Stimulated activated CD4-positive, alpha-beta T cell treated with anti-CD3 and anti-CD28 coated beads, TNF-alpha, amount 100 ng/mL, for 24 hours (primary cell): ENCODE measurements around the gene ARAP1.

Source experiments
- DNase-seq, 3 experiments: peaks; one replicate each; pipeline ENCODE4 v3.0.0-alpha.2; 2020; ENCODE audit warnings: low read depth in 3 of 3

The ARAP1 gene

DNA sequence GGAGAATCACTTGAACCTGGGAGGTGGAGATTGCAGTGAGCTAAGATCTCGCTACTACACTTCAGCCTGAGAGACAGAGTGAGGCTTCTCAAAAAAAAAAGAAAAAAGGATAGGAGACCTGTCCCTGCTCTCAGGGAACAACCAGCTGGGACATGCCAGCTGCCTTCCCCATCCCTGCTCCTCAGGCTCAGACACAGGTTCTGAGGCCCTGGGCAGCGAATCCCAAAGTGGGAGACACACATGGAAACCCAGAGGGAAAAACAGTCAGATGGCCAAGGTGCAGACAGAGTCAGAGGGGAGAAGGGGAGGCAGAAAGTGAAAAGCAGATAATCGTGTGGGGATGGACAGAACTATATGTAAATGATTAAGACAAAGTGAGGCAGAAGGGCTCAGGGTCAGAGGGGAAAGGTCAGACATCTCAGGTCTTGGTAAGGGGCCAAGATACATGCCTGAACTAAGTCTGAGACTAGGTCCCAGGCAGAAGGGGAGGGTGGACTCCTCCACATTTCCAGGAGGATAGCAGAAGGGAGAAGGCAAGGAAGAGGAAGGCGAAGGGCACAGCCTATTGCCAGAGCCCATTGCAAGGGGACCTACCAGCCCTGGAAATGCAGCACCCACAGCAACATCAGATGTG, 27.4 kb upstream of the ARAP1 start:
- DNase-seq = no peak

DNA sequence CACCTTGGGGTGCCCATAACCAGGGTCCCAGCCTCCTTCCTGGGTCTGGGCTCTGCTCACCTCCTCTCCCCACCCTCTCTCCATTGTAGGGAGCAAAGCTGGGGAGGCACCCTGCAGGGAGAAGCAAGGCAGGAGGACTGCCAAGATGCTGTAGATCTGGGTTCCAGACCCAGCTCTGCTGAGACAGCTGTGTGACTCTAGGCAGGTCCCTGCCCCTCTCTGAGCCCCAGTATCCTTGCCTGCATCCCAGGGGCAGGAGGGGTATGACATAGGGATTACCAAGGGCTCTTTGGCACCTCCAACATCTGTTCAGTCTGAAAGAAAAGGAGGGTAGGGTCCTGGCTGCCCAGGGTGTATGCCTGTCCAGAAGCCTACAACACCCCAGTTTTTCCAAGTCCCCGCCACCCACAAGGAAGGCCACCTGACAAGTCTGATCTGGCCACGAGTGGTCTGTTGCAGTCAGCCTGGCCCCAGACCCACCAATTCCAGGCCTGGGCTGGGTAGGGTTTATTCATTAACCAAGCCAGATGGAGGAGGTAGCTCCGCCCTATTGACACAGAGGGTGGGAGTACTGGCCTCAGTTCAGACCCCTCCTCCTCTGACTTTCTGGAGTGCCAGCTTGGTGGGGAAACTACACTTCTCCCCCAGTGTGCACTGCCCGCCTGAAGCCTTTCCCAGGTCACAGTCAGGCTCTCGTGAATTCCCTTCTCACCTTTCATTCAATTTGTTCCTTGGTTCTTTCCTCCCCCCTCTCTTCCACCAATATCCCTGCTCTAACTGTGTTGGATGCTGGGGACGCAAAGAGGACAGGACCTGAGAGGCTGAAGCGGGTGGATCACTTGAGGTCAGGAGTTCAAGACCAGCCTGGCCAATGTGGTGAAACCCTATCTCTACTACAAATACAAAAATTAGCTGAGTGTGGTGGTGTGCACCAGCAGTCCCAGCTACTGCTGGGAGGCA, 26.6 kb upstream of the ARAP1 start:
- no peak for DNase-seq

DNA sequence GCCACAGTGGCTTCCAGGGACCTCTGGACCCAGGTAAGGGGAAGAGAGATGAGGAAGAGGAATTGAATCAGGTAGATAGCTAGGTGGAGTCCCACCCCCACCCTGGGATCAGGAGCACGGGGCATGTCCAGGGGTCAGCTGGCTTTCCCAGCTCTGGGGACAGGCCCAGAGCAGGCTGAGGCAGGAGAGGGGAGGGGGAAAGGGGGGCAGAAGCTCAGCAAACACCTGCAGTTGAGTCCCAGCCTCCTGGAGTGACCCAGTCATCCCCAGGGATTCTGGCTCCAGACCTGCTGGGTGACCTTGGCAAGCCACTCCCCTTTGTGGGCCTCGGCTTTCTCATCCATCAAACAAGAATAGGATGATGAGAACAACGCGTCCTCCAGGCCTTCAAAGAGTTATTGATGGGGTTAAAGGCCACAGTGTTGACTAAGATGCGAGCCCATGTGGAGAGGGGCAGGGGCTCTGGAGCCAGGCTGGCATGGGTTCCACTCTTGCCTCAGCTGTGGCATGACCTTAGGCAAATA, 25.6 kb upstream of the ARAP1 start:
- DNase-seq = no peak

DNA sequence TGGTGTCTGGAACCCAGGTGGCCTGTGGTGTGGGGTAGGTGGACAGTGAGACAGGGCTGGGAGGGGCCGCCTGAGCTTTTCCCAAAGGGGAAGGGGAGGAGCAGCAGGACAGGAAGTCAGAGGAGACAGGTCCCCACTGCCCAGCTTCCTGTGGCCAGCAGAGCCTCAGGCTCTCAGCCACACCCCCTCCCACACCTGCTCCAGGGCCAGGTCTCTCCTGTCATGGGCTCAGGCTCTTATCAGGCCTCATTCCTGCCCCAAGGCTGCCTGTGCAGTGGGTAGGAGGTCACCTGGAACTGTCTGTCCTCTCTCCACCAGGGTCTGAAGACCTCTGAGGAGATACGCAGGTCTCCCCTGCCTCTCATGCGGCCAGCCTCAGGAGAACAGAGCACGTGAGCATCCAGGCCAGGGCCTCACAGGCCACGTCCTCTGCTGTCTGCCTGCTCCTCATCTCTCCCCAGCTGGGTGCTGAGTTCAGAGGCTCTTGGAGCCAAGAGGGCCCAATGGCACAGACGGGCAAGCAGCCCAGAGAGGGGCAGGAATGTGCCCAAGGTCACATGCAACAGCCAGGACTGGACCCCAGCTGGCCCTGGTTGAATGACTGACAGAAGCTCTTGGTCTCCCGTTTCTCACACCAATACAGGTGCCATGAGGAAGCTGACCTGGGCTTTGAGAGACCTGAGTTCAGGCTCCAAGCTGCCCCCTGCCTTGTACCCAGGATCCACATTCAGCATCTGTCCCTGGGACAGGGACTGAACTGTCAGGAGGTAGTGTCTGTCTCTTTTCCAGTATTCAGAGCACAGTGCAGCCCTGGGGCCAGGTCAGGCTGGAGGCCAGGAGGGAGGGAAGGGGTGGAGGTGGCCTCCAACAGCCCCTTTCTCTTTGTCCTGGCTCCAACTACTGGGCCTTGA, 24.9 kb upstream of the ARAP1 start:
- DNase-seq = no peak

DNA sequence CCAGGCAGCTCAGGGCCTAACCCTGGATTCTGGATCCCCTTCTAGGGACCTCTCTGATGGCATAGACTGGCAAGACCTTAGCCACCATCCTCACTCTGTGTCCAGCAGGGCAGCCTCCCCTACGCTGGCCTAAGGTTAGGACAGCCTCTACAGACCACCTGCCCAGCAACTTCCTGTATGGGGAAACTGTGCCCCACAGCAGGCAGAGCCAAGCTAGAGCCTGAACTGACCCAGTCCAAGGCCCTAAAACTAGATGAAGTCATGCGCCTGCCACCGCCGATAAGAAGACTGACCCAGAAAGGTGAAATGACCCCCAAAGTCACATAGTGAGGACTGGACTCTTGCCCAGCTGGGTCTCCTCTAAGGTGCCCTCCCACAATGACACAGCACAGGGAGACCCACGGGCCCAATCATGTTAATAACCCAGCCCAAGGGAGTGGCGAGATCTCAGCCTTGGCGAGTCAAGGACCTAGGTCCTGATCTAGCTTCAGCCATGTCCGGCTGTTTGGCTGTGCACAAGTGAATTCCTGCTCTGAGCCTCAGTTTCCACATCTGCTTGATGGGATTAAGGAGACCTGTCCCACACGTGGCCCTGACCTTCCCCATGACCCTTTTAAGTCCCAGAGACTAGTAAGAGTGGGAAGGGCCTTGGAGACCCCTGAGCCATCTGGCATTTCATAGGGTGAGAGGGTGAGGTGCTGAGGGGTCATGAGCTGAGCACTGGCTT, 24.1 kb upstream of the ARAP1 start:
- DNase-seq = no peak

DNA sequence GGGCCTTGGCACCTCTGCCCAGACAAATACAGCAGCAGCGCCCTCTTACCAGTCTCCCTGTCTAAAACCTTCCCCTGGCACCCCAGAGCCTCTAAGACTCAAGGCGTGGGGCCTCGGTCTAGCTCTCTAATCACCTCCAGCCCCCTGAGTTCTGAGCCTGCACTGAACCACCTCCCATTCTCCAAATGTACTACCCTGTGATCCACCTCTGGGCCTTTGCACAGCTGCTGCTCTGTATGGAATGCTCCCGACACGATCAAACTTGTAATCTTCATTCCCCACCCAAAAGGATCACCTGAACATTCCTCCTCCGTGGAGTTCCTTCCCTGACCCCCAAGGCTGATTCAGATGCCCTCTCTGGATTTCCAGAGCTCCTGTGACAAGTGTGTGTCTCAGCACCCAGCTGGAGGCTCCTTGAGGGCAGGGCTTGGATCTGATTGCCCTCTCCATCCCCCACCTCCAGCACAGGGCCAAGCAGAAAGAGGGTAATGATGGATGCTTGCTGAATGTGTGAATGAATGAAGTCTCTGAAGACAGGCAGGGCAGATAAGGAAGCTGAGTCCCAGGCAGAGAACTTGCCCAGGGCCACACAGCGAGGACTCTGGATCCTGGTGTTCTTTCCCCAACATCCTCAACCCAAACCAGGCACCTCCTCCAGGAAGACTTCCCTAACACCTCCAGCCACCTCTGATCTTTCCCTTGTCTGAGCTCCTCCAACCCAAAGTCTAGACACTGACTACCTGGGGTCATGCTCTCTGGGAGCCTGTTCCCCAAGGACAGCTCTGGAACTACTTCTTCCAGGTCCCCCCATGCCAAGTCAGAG, 23.3 kb upstream of the ARAP1 start:
- DNase-seq = no peak

DNA sequence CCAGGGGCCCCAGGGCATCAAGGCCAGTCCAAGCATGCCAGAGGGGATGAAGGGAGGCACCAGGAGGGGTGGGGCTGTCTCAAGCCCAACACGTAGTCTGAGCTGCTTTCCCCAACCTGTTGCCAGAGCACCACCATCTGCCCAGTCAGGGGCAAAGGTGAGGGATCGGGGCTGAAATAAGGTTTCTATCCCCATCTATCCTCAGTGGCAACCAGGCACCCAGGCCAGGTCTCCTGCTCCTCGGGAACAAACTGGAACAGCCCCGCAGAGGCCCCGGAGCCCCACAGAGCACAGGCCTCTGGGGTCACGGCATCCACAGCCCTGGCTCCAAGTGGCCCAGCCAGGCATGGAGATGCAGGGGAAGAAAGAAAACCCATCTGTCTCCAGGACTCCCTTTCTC, 22.3 kb upstream of the ARAP1 start:
- no peak for DNase-seq

DNA sequence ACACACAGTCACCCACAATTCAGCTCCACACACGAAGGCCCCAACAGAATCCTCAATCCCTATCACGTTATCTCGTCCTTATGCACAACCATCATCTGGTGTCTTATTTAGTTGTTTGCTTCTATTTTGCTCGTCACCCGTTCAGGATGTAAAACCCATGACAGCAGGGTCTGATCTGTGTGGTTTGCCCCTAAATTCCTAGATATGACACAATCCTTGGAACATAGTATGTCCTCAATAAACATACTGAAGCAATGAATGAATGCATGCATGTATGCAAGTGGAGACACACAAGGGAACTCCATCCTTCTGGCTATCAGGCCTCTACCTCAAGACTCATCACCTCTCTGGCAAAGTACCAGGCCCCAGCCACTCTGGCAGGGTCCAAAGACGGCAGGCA, 21.5 kb upstream of the ARAP1 start:
- no peak for DNase-seq

DNA sequence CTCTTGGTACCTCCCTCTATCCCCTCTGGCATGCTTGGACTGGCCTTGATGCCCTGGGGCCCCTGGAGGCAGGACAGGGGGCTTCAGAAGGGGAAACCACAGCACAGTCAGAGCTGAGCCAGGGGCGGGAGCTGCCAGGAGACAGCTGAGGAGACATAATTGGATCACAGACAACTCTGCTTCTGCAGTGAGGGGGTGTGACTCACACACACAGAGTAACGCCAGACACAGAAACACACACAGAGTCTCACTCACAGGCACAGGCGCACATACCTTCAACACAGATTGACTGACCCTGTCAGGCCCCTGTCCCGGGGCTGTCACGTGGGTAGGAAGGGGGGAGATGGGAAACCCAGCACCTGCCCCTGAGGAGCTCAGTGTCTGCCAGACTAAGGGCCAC, 21.1 kb upstream of the ARAP1 start:
- no peak for DNase-seq

DNA sequence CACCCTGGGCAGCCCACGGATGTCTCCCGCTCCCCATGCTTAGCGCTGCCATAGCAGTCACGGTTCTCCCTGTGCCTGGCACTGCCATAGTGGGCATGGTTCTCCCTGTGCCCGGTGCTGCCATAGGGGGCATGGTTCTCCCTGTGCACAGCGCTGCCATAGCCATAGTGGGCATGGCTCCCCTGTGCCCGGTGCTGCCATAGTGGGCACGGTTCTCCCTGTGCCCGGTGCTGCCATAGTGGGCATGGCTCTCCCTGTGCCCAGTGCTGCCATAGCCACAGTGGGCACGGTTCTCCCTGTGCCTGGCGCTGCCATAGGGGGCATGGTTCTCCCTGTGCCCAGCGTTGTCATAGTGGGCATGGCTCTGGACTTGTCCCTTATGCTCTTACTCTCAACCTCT, 19.9 kb upstream of the ARAP1 start:
- no peak for DNase-seq

DNA sequence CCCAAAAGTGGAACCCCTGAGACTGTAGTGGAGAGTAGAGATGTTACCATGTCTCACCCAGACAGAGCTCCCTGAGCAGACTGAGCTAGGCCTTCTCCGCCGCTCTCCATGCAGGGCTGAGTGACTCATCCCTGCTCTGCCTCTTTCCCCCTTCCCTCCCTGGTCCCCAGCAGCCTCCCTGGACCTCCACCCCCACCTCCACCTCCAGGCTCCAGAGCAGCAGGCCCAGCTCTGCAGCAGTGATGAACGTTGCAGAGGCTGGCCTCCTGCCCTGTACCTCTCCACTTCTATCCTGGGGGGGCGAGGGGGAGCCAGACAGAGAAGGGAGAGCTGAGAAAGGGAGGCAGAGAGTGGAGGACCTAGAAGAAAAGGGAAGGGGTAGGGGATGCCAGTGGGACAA, 19.3 kb upstream of the ARAP1 start:
- no peak for DNase-seq

DNA sequence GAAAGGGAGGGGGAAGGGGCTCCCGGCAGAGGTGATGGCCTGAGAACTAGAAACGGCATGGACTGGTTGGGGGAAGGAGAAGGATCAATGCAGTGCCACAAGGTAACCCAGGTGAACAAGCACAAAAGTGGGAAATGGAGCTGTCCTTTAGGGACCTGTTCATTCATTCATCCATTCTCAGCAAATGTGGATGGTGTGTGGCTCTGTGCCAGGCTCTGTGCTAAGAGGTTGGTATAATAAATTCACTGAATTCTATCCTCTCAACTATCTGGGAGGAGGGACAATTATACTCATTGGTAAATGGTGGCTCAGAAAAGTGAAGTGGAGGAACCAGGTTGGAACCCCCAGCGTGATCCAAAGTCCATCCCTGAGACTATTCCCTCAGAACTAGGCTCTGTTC, 18.6 kb upstream of the ARAP1 start:
- DNase-seq = no peak

DNA sequence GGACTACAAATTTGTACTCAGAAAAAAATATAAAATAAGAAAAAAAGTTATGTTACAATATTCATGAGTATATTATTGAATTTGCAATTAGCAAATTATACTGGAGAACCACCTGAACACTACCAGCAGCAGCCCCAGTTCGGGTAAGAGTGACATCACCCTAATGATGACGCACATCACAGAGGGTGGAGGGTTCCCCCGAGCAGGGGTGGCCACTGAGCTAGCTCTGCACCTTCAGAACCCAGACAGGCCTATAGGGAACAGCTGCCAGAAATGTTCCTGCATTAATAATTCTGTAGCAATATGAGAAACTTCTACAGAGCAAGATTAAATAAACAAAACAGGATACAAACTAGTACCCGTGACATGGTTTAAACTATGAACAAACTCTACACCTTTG, 17.5 kb upstream of the ARAP1 start:
- no peak for DNase-seq

DNA sequence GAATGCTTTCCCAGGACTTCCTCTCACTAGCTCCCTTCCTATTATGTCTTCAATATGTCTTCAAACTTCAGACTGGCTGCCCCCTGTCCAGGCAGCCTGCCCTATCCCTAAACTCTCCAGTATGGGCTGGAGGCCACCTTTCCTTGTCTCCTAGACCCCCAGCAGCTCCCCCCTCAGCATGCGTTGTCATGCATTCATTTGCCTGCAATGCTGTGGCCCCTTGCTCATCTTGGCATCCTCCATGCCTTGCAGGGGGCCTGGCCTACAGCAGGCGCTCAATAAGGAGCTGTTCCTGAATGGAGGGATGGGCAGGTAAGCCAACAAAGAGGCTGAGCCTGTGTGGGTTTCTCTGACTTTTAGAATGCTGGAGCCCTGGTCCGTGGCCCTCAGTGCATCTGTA, 16.4 kb upstream of the ARAP1 start:
- no peak for DNase-seq

DNA sequence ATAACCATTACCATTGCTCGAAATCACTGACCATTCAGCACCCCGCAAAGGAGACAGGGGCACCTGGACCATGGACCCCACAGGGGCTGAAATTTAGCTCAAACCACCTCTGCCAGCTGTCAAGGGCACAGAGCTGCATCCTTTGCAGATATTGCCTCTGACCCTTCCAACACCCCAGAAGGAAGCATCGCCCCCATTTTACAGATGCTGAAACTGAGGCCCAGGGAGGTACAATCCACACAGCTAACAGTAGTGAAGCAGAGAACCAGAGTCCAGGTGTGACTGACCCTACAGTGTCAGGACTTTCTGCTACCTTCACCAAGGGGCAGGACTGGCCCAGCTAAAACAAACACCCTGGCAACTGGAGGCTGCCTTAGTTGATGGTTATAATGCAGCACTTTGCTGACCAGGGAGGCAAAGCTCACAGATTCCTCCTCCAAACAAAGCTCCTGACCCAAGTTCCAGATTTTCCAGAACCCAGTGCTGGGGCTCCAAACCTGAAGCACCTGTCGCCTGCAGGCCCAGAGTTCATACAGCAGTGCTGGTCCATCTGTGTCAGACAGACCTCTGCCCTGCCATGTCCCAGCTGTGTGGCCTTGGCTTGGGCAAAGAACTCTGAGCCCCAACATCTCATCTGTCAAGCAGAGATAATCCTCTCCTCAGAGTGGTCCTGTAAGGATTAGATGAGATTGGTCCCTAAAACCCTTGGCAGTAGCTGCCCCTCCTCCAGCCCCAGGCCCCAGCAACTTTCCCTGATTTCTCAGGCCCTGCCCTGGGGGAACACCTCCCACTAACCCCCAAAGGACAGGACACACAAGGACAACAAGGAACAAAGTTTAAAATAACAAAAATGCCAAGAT, 15.2 kb upstream of the ARAP1 start:
- no peak for DNase-seq

DNA sequence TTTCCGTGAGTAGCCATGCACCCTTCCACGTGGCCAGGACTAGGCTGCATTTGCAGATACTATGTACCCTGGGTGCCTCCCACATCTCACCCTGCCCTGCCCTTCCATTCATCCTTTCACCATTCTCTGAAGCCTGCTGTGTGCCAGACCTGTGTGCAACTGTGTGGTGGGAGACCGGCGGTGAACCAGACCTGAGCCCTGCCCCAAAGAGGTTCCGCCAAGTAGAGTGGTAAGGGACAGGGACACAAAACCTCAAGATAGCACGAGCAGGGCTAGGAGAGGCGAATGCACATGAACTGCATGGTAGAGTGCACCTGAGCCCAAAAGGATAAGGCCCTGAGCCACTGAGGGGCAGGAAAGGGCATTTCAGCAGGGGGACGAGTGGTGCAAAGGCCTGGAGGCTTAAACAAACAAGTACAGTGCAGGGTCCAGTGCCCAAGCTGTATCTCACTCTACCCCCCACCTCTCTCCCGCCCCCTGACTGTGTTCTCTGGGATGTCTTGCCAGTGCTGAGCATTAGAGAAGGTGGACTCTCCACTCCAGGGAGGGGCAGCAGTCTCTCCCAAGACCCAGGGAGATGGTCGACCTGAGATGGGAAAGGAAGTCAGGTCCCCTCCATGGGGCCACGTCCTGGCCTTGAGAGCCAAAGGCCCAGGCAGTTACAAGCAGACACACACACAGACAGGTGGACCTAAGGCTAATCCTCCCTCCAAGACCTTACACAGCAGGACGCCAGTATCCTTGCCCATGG, 14.1 kb upstream of the ARAP1 start:
- no peak for DNase-seq

DNA sequence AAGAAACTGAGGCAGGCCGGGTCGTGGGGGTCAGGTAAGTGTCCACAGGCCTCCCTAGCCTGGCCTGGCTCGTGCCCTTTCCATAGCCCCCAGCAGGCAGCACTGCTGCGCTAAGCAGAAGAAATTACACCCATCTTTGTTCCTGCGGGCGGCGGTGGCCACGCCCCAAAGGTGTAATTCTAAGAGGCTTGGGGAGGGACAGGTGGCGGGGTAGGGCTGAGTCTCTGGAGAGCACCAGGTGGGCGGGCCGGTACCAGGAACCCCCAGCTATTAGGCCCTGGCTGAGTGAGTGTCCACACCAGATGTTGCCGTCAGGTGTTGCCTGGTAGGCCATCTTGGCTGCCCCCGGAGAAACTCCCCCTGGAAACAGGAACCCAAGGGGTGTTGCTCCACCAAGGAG, 12.3 kb upstream of the ARAP1 start:
- no peak for DNase-seq

DNA sequence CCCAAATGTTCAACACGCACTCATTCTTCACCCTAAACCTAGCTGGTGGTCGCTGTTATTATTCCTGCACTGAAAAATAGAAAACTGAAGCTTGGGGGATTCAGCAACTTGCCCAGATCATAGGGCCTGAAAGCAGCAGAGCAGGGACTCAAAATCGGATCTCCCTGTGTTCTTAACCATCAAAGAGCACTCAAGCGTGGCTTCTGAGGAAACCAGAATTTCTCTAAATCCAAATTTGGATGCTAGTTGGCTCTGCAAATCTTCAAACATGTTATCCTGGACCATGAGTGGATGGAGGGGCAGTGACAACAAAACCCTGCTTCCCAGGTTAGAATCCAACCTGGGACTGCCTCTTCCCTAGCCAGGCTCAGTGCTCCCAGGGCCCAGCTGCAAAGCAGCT, 11.6 kb upstream of the ARAP1 start:
- DNase-seq = no peak
